GM23338 (cell line): ENCODE data around the gene CCR7. TPM values are rescaled to one million over a fixed set of nuclear protein-coding genes. Genes with fewer than 3 reads are reported as not detected.

Experiments
- ATAC-seq: fragments of 200-7000 bp; cut with Tn5 transposase; 3 replicates; pipeline ENCODE4 v1.9.1; 2020
- DNase-seq: peaks from one replicate; pipeline ENCODE4 v3.0.0-alpha.2; 2015; ENCODE audit warnings: low spot score
- H2AFZ ChIP-seq: fragments of 200-600 bp; sonication (generic); 2 replicates; pipeline ENCODE4 v1.8.0; 2016; ENCODE audit warnings: antibody characterized with exemption, mild to moderate bottlenecking, moderate library complexity
- H3F3A ChIP-seq: fragments of 200-600 bp; sonication (generic); replicated peaks from 2 replicates; pipeline ENCODE4 v1.8.0; 2017; ENCODE audit warnings: antibody characterized with exemption, mixed run types, low read depth
- H3K27ac ChIP-seq: fragments of 200-600 bp; sonication (generic); 2 replicates; pipeline ENCODE4 v1.6.1; 2016; ENCODE audit warnings: low read depth
- H3K27me3 ChIP-seq: fragments of 200-600 bp; sonication (generic); 2 replicates; pipeline ENCODE4 v1.8.0; 2016; ENCODE audit warnings: mild to moderate bottlenecking, mixed run types, moderate library complexity; ENCODE audit not compliant: insufficient read depth
- H3K36me3 ChIP-seq: fragments of 200-600 bp; sonication (generic); 2 replicates; pipeline ENCODE4 v1.8.0; 2016; ENCODE audit warnings: mild to moderate bottlenecking; ENCODE audit not compliant: insufficient read depth
- H3K4me1 ChIP-seq: fragments of 200-600 bp; sonication (generic); 2 replicates; pipeline ENCODE4 v1.8.0; 2016; ENCODE audit warnings: mild to moderate bottlenecking, moderate library complexity; ENCODE audit not compliant: insufficient read depth
- H3K4me2 ChIP-seq: fragments of 200-600 bp; sonication (generic); 2 replicates; pipeline ENCODE4 v1.7.1; 2017; ENCODE audit warnings: mixed run types
- H3K4me3 ChIP-seq: fragments of 200-600 bp; sonication (generic); 2 replicates; pipeline ENCODE4 v1.6.1; 2016; ENCODE audit warnings: mixed run types
- H3K79me2 ChIP-seq: fragments of 200-600 bp; sonication (generic); replicated peaks from 2 replicates; pipeline ENCODE4 v1.8.0; 2017; ENCODE audit warnings: mild to moderate bottlenecking; ENCODE audit not compliant: insufficient read depth
- H3K9me2 ChIP-seq: fragments of 200-600 bp; sonication (generic); 2 replicates; pipeline ENCODE4 v1.8.0; 2017; ENCODE audit not compliant: insufficient read depth
- H4K20me1 ChIP-seq: fragments of 200-600 bp; sonication (generic); replicated peaks from 2 replicates; pipeline ENCODE4 v1.8.0; 2017; ENCODE audit warnings: mild to moderate bottlenecking; ENCODE audit not compliant: insufficient read depth
- H3K27ac Mint-ChIP-seq: 2 replicates; pipeline ENCODE4 v1.8.0; 2020; ENCODE audit warnings: inconsistent platforms, mild to moderate bottlenecking, moderate library complexity, mixed read lengths
- H3K27me3 Mint-ChIP-seq: 3 replicates; pipeline ENCODE4 v1.8.0; 2022; ENCODE audit warnings: low read depth, mild to moderate bottlenecking, moderate library complexity, mixed read lengths, inconsistent platforms; ENCODE audit not compliant: insufficient read depth, poor library complexity
- H3K36me3 Mint-ChIP-seq: 3 replicates; pipeline ENCODE4 v1.8.0; 2021; ENCODE audit warnings: low read depth, mild to moderate bottlenecking, inconsistent platforms, moderate library complexity, mixed read lengths
- H3K4me1 Mint-ChIP-seq: 3 replicates; pipeline ENCODE4 v1.8.0; 2020; ENCODE audit warnings: mild to moderate bottlenecking, inconsistent platforms, mixed read lengths
- H3K4me3 Mint-ChIP-seq: 3 replicates; pipeline ENCODE4 v1.8.0; 2021; ENCODE audit warnings: moderate library complexity, mild to moderate bottlenecking, inconsistent platforms, mixed read lengths
- H3K9me3 Mint-ChIP-seq: 3 replicates; pipeline ENCODE4 v1.8.0; 2020; ENCODE audit warnings: moderate library complexity, mild to moderate bottlenecking, inconsistent platforms, mixed read lengths
- CREB1 ChIP-seq: fragments of 250-450 bp; sonication (Bioruptor Pico); IDR thresholded peaks from 2 replicates; pipeline ENCODE4 v1.5.0; 2020; ENCODE audit warnings: low read depth, mild to moderate bottlenecking, moderate library complexity
- ETS1 ChIP-seq: IDR thresholded peaks from 2 replicates; pipeline ENCODE4 v1.6.1; 2016; ENCODE audit warnings: antibody characterized with exemption
- EZH2 ChIP-seq: fragments of 200-600 bp; sonication (generic); IDR thresholded peaks from one replicate; pipeline ENCODE4 v1.8.0; 2017; ENCODE audit warnings: antibody characterized with exemption, mild to moderate bottlenecking, low read depth; ENCODE audit not compliant: unreplicated experiment
- EZH2phosphoT487 ChIP-seq: fragments of 200-600 bp; sonication (generic); IDR thresholded peaks from one replicate; pipeline ENCODE4 v1.8.1; 2018; ENCODE audit warnings: antibody characterized with exemption; ENCODE audit not compliant: unreplicated experiment
- NANOG ChIP-seq: IDR thresholded peaks from 2 replicates; pipeline ENCODE4 v1.6.1; 2016; ENCODE audit warnings: antibody characterized with exemption, borderline replicate concordance
- POLR2AphosphoS5 ChIP-seq: IDR thresholded peaks from 2 replicates; pipeline ENCODE4 v1.6.1; 2016; ENCODE audit warnings: antibody characterized with exemption, low read depth
- REST ChIP-seq: IDR thresholded peaks from one replicate; pipeline ENCODE4 v1.6.1; 2018; ENCODE audit warnings: antibody characterized with exemption; ENCODE audit not compliant: unreplicated experiment
- ZNF331 ChIP-seq: fragments of 250-450 bp; sonication (Bioruptor Pico); IDR thresholded peaks from 2 replicates; pipeline ENCODE4 v1.5.0; 2020; ENCODE audit warnings: low read depth, mild to moderate bottlenecking, moderate library complexity
- ZNF462 ChIP-seq: fragments of 250-450 bp; sonication (Bioruptor Pico); IDR thresholded peaks from 2 replicates; pipeline ENCODE4 v1.5.0; 2020; ENCODE audit warnings: mild to moderate bottlenecking, moderate library complexity
- polyA plus RNA-seq: library from polyadenylated mRNA; unstranded; fragments of >200 nt; fragmentation: Nextera tagmentation; extraction: Ambion mirVana; gene quantifications from 2 replicates; pipeline ENCODE4 v1.2.1, GENCODE V29; 2016
- total RNA-seq: library from RNA; depleted of rRNA; stranded (reverse); fragments of >200 nt; shearing (Covaris generic); gene quantifications from 2 replicates; pipeline ENCODE4 v1.2.3, GENCODE V29; 2014
- TF ChIP-seq, protein P1 (sequence below), 2 experiments: fragments of 200-600 bp in 1 of 2; sonication (generic) in 1 of 2; conservative IDR thresholded peaks; 2 replicates each; pipeline versions ENCODE4 v1.5.1 to v1.6.1; 2016 to 2017; ENCODE audit warnings: antibody characterized with exemption in 2 of 2, low read depth in 2 of 2, mild to moderate bottlenecking in 2 of 2, moderate library complexity in 1 of 2

CCR7 gene
- total and polyA plus RNA-seq, 2 experiments from 2014 or later: 0.37 to 0.59 TPM

- TF ChIP-seq, protein P1, sequence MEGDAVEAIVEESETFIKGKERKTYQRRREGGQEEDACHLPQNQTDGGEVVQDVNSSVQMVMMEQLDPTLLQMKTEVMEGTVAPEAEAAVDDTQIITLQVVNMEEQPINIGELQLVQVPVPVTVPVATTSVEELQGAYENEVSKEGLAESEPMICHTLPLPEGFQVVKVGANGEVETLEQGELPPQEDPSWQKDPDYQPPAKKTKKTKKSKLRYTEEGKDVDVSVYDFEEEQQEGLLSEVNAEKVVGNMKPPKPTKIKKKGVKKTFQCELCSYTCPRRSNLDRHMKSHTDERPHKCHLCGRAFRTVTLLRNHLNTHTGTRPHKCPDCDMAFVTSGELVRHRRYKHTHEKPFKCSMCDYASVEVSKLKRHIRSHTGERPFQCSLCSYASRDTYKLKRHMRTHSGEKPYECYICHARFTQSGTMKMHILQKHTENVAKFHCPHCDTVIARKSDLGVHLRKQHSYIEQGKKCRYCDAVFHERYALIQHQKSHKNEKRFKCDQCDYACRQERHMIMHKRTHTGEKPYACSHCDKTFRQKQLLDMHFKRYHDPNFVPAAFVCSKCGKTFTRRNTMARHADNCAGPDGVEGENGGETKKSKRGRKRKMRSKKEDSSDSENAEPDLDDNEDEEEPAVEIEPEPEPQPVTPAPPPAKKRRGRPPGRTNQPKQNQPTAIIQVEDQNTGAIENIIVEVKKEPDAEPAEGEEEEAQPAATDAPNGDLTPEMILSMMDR (conservative IDR thresholded peaks at IDR 0.05; ENCODE audit: low read depth in 2 of 2): no peak
- TF ChIP-seq ETS1: no peak
- no peak for TF ChIP-seq ZNF462 (CRISPR knock-in tag)
- TF ChIP-seq NANOG: no peak
Observed at GRCh38 chr17:40518401-40519088, 46.7 kb downstream of the CCR7 start (continued).

GRCh38 chr17:40517981-40518380, 47.3 kb downstream of the CCR7 start:
- Mint-ChIP-seq H3K27ac (no peak overlapping the region), H3K4me1 (peaks cover 10% of the 10 kb centered on the region), H3K4me3 (no peak overlapping the region), H3K27me3 (peaks cover 14% of the 10 kb centered on the region), H3K36me3 (no peaks in the 10 kb centered on the region), H3K9me3 (no peaks in the 10 kb centered on the region)
- H2AFZ ChIP-seq: peak overlapping the region; percentile 72; the same call in 1 of the 2 replicates
- H3K4me1 ChIP-seq: peaks cover 5% of the 10 kb centered on the region; the same call in 1 of the 2 replicates
- H3K36me3 ChIP-seq: no peaks in the 10 kb centered on the region
- no peaks in the 10 kb centered on the region for H3K27me3 ChIP-seq
- DNase-seq (no peak), ATAC-seq (no peak)
- H4K20me1 ChIP-seq: no peaks in the 10 kb centered on the region
- H3K9me2 ChIP-seq: no peaks in the 10 kb centered on the region
- H3K27ac ChIP-seq: no peak overlapping the region
- H3F3A ChIP-seq: no peaks in the 10 kb centered on the region
- H3K4me2 ChIP-seq: no peak overlapping the region
- no peaks in the 10 kb centered on the region for H3K79me2 ChIP-seq
- H3K4me3 ChIP-seq: no peak overlapping the region
- TF ChIP-seq EZH2 (no peak), ZNF331 (CRISPR knock-in tag) (no peak), POLR2AphosphoS5 (no peak), REST (no peak), EZH2phosphoT487 (no peak), ETS1 (no peak), CREB1 (CRISPR knock-in tag) (no peak), NANOG (no peak)
